Activated naive CD8-positive, alpha-beta T cell (primary cell): ENCODE results near the gene INSM1.

ENCODE experiments used
- H3K27ac Mint-ChIP-seq: one replicate; pipeline ENCODE4 v1.8.0; 2021; ENCODE audit warnings: mixed read lengths
- H3K27me3 Mint-ChIP-seq: one replicate; pipeline ENCODE4 v1.8.0; 2021; ENCODE audit warnings: mixed read lengths
- H3K36me3 Mint-ChIP-seq: one replicate; pipeline ENCODE4 v1.8.0; 2021; ENCODE audit warnings: mixed read lengths
- H3K4me1 Mint-ChIP-seq: one replicate; pipeline ENCODE4 v1.8.0; 2021; ENCODE audit warnings: low read depth, mixed read lengths
- H3K4me3 Mint-ChIP-seq: one replicate; pipeline ENCODE4 v1.8.0; 2021; ENCODE audit warnings: mild to moderate bottlenecking, mixed read lengths
- H3K9me3 Mint-ChIP-seq: one replicate; pipeline ENCODE4 v1.8.0; 2021; ENCODE audit warnings: low read depth, mixed read lengths

The INSM1 gene, protein sequence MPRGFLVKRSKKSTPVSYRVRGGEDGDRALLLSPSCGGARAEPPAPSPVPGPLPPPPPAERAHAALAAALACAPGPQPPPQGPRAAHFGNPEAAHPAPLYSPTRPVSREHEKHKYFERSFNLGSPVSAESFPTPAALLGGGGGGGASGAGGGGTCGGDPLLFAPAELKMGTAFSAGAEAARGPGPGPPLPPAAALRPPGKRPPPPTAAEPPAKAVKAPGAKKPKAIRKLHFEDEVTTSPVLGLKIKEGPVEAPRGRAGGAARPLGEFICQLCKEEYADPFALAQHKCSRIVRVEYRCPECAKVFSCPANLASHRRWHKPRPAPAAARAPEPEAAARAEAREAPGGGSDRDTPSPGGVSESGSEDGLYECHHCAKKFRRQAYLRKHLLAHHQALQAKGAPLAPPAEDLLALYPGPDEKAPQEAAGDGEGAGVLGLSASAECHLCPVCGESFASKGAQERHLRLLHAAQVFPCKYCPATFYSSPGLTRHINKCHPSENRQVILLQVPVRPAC

DNA sequence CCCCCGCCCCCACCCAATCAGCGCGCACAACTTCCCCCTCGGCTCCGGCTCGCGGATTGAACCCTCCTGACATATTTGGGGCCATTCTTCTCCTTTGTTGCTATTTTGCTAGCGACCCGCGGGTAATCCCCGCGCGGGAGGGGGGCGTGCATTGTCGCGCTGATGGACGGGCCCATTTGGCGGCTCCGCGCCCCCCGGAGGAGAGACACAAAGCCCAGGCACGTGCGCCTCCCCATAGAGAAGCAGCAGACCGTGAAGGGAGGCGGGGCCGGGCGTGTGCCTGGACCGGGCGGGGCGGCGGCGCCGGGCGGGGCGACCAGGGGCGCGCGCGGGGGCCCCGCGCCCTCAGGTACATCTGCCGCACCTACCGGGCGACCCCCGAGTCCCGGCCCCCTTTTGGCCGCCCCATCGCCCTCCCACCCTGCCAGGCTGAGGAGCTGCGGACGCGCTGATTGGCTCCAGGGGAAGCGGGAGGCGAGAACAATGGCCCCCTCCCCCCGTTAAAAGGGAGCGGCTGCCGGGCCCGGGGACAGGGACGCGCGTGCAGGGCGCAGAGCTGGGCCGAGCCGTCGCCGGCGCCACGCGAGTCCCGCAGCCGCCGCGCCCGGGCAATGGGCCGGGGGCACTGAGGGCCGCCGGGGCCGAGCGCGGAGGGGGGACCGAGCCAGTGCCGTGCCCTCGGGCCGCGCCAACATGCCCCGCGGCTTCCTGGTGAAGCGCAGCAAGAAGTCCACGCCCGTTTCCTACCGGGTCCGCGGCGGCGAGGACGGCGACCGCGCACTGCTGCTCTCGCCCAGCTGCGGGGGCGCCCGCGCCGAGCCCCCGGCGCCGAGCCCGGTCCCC is at the start of gene INSM1:
Gene INSM1 (plus strand): TSS at position 530 of the 843 bp plus-strand sequence. CDS start 164 bp downstream, at position 694.
- H3K4me3 Mint-ChIP-seq, result peak within 1 kb of the TSS; percentile 72
- peaks cover 14% of the 10 kb centered on the region for H3K4me1 Mint-ChIP-seq
- no peak within 1 kb of the TSS for H3K27ac Mint-ChIP-seq
- H3K27me3 Mint-ChIP-seq, result peaks cover 37% of the 10 kb centered on the region
- H3K36me3 Mint-ChIP-seq, result peaks cover 4% of the 10 kb centered on the region
- no peaks in the 10 kb centered on the region for H3K9me3 Mint-ChIP-seq

DNA sequence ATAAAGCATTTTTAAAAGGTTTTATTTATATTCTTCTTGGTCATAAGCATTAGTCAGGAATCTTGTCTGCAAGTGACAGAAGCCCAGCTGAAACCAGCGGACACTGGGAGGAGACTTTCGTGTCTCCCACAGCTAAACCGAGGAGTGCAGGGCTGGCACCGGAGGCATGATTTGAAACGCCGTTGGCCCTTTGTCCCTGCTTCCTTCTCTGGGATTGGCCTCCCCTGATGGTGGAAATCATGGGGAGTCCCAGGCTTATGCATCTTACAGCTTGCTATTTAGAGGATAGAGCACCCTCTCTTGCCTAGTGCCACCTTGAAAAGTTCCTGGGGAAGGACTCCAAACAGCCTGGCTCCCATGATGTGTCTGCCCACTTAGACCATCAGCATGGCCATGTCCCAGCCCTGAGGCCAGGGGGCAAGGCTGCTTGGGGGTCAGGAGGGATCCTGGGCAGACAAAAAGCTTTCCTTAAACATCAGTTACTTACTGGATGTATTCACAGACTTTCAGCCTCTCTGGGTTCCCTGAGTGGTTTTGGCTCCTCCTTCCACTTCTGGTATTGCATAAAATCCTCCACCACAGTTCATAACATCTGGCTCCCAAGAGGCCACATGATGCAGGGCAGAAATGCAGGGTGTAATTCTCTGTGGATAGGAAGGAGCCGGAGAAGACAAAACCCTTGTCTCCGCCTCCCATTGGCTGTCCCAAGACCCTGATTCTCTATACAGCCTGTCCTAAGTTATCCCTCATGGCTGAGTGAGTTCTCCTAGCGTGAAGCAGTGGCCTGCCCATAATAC is 49.3 kb upstream of the INSM1 start:
- Mint-ChIP-seq H3K36me3 (no peaks in the 10 kb centered on the region), H3K4me3 (no peak overlapping the region), H3K27me3 (peaks cover 2% of the 10 kb centered on the region), H3K4me1 (no peaks in the 10 kb centered on the region), H3K27ac (no peak overlapping the region), H3K9me3 (peaks cover 7% of the 10 kb centered on the region)

DNA sequence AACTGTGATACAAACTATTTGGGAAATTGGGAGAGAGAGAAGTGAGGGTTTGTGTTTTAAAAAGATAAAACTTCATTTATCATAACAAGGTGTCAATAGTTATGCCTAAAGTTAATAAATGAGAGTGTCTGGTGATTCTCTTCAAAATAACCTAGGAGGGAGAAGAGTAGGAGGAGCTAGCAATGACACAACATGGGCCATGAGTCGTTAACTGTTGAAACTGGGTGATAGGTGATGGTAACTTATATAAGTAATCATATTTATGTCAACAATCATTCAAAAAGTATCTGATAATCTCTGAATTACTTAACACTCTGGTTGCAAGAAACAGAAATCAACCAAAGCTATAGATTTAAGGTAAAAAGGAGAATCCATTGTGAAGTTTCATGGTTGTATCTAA is 46.8 kb upstream of the INSM1 start:
- H3K27me3 Mint-ChIP-seq, result peaks cover 2% of the 10 kb centered on the region
- peaks cover 7% of the 10 kb centered on the region for H3K9me3 Mint-ChIP-seq
- no peak overlapping the region for H3K27ac Mint-ChIP-seq
- H3K36me3 Mint-ChIP-seq, result no peaks in the 10 kb centered on the region
- no peaks in the 10 kb centered on the region for H3K4me1 Mint-ChIP-seq
- H3K4me3 Mint-ChIP-seq, result no peak overlapping the region

DNA sequence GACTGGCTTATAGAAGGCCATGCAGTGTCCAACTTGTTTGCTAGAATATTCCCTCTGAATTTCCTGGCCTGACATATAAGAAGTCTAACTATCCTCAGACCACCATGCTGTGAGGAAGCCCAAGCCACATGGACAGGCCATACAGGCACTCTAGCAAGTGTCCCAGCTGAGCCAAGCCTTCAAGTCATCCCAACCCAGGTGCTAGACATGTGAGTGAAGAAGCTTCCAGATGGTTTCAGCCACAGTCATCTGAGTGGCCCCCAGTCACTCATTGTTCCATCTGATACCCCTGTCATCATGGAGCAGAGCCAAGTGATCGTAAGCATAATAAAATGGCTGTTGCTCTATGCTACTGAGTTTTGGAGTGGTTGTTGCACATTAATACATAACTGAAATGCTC is 46.0 kb upstream of the INSM1 start:
- H3K27ac Mint-ChIP-seq, result no peak overlapping the region
- no peaks in the 10 kb centered on the region for H3K4me1 Mint-ChIP-seq
- peaks cover 2% of the 10 kb centered on the region for H3K27me3 Mint-ChIP-seq
- H3K36me3 Mint-ChIP-seq, result no peaks in the 10 kb centered on the region
- peaks cover 7% of the 10 kb centered on the region for H3K9me3 Mint-ChIP-seq
- no peak overlapping the region for H3K4me3 Mint-ChIP-seq

DNA sequence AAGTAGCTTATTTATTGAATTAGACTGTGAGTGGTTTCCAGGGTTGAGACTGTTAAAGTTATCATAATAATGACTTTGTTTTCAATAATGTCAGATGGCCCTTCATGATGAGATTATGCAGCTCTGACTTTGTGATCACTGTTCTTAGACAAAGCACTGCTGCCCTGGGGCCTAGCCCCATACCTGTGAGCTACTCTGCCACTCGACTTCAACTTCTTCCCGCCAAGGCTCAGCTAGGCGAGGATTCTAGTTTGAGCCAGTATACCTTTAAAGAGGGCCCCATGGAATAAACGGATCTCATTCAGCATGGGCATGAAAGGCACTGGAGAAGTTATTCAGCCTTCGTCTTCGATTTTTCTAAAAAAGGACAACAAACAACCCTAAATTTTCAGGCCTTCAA is 45.0 kb upstream of the INSM1 start:
- H3K27ac Mint-ChIP-seq, result no peak overlapping the region

DNA sequence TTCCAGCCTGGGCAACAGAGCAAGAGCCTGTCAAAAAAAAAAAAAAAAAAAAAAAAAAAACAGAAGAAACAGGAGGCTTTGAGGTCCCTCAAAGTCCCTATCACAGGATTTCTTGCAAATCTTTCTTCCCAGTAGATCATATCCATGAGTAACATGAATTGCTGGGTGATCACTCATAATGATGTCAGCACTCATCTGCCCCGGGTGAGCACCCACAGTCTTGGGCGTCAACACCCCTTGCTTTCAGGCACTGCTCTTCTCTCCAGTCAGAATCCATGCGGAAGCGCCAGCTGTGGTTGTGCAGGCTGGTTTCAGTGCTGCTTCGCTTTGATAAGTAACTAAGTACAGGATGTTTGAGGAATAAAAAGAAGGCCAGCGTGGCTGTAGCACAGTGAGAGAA is 40.2 kb upstream of the INSM1 start:
- no peaks in the 10 kb centered on the region for H3K4me1 Mint-ChIP-seq
- H3K36me3 Mint-ChIP-seq, result no peaks in the 10 kb centered on the region
- H3K9me3 Mint-ChIP-seq, result no peaks in the 10 kb centered on the region
- H3K27me3 Mint-ChIP-seq, result peaks cover 10% of the 10 kb centered on the region
- no peak overlapping the region for H3K27ac Mint-ChIP-seq
- no peak overlapping the region for H3K4me3 Mint-ChIP-seq

More for the DNA sequence above, 45.0 kb upstream of the INSM1 start:
- peaks cover 2% of the 10 kb centered on the region for H3K27me3 Mint-ChIP-seq
- H3K9me3 Mint-ChIP-seq, result peaks cover 7% of the 10 kb centered on the region
- H3K4me1 Mint-ChIP-seq, result no peaks in the 10 kb centered on the region
- no peaks in the 10 kb centered on the region for H3K36me3 Mint-ChIP-seq
- H3K4me3 Mint-ChIP-seq, result no peak overlapping the region

DNA sequence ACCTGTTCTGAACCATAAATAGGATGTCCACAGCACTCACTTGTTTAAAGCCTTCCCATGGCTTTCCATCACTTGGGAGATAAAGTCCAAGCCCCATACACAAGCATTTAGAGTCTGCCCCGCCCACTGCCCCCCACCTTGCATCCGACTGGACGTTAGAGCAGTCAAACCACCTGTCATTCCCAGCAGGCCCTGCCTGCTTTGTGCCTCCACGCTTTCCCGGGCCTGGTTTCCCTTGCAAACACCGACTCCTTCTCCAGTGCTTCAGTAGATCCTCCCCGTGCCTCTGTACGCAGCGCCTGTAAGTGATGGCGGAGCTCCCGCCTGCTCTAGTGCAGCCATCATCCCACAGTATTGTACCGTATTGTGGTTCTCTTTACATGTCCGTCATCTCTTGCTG is 38.3 kb upstream of the INSM1 start:
- Mint-ChIP-seq H3K4me1 (no peaks in the 10 kb centered on the region), H3K4me3 (no peak overlapping the region), H3K27me3 (peaks cover 10% of the 10 kb centered on the region), H3K9me3 (no peaks in the 10 kb centered on the region), H3K27ac (no peak overlapping the region), H3K36me3 (no peaks in the 10 kb centered on the region)

DNA sequence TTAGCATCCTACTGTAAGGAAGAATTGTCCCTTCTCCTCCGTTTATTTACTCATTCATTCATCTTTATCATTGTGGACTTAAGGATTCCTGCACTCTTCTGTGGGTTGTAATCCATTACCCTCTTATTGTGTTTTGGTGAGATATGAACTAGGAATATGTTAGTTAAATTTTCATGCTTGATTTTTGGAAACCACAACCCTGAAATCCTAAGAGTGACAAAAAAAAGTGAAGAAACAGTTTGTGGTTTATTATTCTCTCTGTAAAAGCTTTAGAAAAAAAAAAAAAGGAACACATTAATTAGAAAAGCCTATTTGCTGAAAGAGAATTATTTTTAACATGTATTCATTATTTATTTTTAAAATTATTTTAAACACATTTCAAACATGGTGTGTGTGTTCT is 36.7 kb upstream of the INSM1 start:
- Mint-ChIP-seq H3K4me3 (no peak overlapping the region), H3K36me3 (no peaks in the 10 kb centered on the region), H3K9me3 (no peaks in the 10 kb centered on the region), H3K27ac (no peak overlapping the region), H3K27me3 (peaks cover 10% of the 10 kb centered on the region), H3K4me1 (no peaks in the 10 kb centered on the region)

DNA sequence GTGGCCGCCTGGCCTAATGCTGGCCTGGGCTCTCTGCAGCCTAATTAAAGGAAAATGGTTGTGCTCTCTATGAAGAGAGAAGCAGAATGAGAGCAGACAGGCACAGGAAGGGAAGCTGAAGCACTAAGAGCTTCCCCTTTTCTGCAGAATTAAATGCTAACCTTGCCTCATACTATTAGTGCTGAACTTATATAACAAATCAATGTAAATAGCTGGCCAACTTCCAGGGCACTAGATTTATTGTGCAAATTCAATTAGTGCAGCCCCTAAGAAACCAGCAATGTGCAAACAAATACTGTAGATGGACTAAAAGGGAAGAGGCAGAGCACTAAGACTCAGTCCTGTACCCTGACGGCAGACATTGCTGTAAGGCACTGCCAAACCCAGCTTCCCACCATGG is 36.1 kb upstream of the INSM1 start:
- Mint-ChIP-seq H3K36me3 (no peaks in the 10 kb centered on the region), H3K9me3 (no peaks in the 10 kb centered on the region), H3K4me3 (no peak overlapping the region), H3K4me1 (no peaks in the 10 kb centered on the region), H3K27ac (no peak overlapping the region), H3K27me3 (peaks cover 10% of the 10 kb centered on the region)

DNA sequence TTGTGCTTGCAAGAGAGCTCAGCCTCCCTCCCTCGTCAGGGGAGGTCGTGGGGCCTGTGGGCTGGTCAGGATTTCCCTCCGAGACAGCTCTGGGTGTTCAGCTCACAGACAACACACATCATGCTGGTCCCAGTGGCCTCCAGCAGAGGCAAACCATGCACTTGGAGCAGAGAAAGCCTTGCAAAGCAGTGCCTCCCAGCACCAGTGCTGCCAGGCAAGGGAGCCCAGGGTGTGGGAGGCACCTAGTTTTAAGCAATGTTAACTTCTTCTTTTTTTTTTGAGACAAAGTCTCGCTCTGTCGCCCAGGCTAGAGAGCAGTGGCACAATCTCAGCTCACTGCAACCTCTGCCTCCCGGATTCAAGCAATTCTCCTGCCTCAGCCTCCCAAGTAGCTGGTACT is 34.0 kb upstream of the INSM1 start:
- no peaks in the 10 kb centered on the region for H3K36me3 Mint-ChIP-seq
- no peak overlapping the region for H3K27ac Mint-ChIP-seq
- H3K9me3 Mint-ChIP-seq, result no peaks in the 10 kb centered on the region
- H3K4me3 Mint-ChIP-seq, result no peak overlapping the region
- peaks cover 7% of the 10 kb centered on the region for H3K27me3 Mint-ChIP-seq
- H3K4me1 Mint-ChIP-seq, result no peaks in the 10 kb centered on the region

DNA sequence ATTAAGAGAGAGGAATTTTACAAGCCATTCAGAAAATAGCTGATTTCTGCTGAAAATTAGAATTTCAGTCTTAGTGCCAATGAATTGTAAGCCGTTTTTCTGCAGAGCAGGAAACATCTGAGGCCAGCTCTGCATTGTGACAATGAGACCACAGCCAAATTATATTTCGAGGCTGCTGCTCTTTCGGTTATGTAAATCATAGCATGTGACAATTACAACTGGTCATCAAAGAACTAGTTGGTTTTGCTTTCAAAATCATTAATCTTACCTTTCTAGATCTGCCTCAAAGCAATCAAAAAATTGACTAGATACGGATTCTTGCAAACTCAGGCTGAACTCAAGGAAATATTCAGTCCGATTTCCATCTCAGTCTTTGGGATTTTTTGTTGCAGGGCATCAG is 33.4 kb upstream of the INSM1 start:
- no peak overlapping the region for H3K27ac Mint-ChIP-seq
- no peaks in the 10 kb centered on the region for H3K36me3 Mint-ChIP-seq
- H3K4me1 Mint-ChIP-seq, result no peaks in the 10 kb centered on the region
- H3K4me3 Mint-ChIP-seq, result no peak overlapping the region
- no peaks in the 10 kb centered on the region for H3K9me3 Mint-ChIP-seq
- peaks cover 4% of the 10 kb centered on the region for H3K27me3 Mint-ChIP-seq

DNA sequence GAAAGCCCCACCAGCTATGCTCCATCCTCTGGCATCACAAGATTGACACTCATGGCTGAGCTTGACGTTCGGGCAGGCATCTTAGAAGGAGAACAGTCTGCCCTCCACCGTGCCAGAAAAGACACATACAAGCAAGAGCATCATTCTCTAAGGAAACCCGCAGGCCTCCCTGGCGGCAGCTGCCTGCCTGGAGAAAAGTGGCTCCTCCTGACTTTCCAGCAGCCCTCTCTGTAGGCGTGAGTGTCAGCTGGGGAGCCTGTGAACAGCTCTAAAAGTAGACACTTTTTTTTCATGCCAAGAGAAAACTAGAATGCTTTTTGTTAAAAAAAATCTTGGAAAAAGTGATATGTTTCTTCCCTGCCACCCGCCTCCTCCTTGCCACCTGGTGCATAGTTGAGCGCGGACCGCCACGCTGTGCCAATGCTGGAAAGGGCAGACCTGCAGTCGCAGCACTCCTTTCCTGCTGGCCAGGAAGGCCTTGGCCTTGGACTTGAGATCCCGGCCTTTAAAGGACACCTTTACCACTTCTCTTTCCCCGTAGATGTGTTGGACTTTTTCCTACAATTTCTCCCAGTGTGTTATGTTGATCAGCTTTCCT is 29.7 kb upstream of the INSM1 start:
- Mint-ChIP-seq H3K27me3 (no peaks in the 10 kb centered on the region), H3K27ac (no peak overlapping the region), H3K9me3 (no peaks in the 10 kb centered on the region), H3K36me3 (no peaks in the 10 kb centered on the region), H3K4me1 (no peaks in the 10 kb centered on the region), H3K4me3 (no peak overlapping the region)

DNA sequence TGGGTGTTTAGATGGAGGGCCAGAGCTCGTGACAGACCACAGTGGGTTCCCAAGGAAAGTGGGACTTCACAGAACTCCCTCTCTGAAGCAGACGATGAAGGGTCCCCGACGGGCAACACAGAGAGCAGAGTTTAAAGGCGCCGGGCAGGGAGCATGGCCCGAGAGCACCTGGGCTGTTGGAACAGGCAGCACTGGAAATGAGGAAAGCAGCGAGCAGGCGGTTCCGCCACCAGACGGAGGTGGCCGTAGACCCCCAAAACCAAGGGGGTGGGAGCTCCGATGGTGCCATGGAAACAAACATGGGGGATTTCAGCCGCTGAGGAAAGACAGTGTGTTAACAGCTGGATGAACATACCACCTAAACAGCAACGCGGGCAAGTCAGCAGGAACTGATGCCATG is 27.5 kb upstream of the INSM1 start:
- Mint-ChIP-seq H3K9me3 (no peaks in the 10 kb centered on the region), H3K27me3 (peaks cover 6% of the 10 kb centered on the region), H3K27ac (no peak overlapping the region), H3K4me1 (no peaks in the 10 kb centered on the region), H3K36me3 (no peaks in the 10 kb centered on the region), H3K4me3 (no peak overlapping the region)

DNA sequence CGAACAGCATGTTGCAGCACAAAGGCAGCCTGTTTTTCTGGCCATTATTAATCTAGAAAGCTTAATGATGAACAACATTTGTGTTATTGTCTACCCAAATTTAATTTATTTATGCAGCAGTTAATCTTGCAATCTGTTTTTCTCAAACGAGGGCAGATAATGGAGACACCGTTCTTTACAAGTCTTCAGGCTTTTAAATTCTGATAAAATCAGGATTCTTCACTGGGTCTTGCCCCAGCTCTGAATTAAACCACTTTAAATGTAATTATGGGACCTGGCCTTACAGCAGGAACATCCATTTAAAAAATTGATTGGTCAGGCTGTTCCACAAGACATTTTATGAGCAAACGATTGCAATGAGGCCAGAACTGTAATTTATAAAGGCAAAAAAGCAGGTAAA is 26.5 kb upstream of the INSM1 start:
- Mint-ChIP-seq H3K27me3 (peaks cover 6% of the 10 kb centered on the region), H3K4me1 (no peaks in the 10 kb centered on the region), H3K9me3 (no peaks in the 10 kb centered on the region), H3K36me3 (no peaks in the 10 kb centered on the region), H3K27ac (no peak overlapping the region), H3K4me3 (no peak overlapping the region)
